ENCODE measurements around the gene TERT. TPM values are rescaled to one million over a fixed set of nuclear protein-coding genes. Genes with fewer than 3 reads are reported as not detected.
"Not testable (repeated sequence)": the region's sequence is repeated elsewhere in the genome, so short reads cannot be mapped to it uniquely, and the experiment has no call there.

The TERT gene
- total RNA-seq, 1 donor from 2014 or later, result 0.17 TPM

DNA sequence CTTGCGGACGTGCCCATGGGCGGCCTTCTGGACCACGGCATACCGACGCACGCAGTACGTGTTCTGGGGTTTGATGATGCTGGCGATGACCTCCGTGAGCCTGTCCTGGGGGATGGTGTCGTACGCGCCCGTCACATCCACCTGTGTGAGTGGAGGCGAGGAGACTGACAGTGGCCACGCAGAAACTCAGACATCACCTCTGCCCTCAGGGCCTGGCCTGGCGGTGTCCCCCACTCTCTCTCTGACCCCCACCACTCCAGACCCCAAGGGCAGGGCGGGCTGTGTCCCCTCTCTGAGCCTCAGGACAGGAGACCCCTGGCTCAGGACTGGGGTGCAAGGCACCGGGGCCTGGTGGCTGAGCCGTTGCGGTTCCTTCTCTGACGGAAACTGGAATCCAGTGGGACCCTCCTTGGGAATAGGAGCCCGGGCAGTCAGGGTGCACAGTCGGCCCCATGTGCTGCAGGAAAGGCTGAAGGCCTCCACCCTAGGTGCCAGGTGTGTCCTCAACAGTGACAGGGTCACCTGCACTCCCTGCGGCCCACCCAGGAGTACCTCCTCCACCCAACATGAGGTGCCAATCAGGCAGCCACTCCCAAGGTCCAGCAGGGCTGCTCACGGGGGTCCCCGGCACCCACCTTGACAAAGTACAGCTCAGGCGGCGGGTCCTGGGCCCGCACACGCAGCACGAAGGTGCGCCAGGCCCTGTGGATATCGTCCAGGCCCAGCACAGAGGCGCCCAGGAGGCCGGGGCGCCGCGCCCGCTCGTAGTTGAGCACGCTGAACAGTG lies 16.0 kb downstream of the TERT start:
- no peak for DNase-seq

DNA sequence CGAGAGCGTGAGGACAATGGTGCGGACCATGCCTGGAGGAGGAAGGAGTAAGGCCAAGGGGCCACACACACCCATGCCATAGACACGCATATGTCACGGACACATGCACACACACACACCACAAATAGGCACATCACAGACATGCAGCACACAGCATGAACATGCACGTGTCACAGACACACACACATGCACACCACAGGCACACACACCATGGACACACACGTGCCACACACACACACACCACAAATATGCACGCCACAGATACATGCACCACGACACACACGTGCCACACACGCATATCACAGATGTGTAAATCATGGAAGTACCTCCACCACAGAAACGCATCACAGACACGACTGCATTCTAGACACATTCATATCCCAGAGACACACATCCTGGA lies 16.7 kb downstream of the TERT start:
- DNase-seq, result no peak

DNA sequence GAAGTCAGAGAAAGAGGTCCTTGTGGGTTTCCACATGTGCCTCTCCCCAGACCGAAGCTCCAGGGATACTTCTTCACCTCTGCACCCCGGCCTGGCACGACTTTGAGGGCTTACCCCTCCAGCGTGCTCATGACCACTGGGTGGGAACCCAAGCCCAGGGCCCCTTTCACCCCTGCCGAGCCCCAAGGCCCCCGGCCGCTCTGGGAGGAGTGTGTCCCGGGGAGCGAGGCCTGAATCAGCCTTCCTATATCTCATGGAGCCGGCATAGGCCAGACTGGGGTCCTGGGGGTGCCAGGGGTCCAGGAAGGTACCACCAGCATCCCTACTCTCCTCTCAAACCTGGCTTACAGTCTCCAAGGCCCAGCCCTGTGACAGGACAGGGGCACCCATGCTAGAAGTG lies 17.1 kb downstream of the TERT start:
- no peak for DNase-seq

DNA sequence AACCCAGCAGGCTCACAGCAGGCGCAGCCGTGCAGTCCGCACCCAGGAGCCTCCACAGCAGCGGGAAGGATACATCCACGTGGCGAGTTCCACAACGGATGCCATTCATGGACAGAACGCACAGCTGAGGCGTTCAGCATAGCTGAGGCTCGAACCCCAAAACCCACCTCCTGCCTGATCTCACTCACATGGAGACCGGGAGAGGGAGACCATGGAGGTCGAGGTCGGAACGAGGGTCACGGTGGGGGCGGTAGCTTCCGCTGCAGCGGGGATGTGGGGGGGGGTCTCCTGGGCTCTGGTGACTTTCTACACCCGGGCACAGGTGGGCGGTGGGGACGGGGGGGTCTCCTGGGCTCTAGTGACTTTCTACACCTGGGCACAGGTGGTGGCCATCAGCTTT lies 17.5 kb downstream of the TERT start:
- DNase-seq, result no peak

DNA sequence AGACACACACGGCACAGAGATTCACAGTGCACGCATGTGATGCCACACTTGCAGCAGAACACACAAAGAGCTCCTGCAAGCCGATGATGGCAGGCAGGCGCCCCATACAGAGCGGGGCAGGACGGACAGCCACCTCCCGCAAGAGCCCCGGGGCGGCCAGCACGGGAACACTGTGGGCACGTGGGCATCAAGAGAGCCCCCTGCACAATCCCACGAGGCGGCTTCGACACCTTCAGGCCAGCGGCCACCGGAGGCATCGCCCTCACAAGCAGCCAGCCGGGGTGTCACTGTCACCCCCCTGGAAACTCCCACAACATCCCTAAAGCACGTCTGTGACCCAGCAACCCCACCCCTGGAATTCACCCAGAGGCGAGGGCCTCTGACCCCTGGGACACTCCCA lies 17.9 kb downstream of the TERT start:
- DNase-seq, result no peak

DNA sequence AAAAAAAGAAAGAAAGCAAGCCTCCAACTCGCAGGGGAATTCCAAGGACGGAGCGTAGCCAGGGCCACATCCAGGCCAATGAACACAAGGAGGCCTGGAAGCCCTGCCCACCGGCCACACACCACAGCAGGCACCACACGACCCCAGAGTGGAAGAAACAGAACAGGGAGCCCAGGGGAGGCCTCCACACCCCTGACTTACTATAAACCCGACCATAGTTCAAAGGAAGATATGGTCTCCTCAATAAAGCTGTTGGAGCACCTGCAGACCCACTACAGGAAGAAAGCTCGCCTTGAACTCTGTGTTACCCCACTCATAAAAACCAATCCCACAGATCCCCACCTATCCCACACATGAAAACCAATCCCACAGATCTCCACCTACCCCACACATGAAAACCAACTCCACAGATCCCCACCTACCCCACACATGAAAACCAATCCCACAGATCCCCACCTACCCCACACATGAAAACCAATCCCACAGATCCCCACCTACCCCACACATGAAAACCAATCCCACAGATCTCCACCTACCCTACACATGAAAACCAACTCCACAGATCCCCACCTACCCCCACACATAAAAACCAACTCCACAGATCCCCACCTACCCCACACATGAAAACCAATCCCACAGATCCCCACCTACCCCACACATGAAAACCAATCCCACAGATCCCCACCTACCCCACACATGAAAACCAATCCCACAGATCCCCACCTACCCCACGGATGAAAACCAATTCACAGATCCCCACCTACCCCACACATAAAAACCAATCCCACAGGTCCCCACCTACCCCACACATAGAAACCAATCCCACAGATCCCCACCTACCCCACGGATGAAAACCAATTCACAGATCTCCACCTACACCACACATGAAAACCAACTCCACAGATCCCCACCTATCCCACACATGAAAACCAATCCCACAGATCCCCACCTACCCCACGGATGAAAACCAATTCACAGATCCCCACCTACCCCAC lies 19.2 kb downstream of the TERT start:
- DNase-seq, result not testable (repeated sequence)

DNA sequence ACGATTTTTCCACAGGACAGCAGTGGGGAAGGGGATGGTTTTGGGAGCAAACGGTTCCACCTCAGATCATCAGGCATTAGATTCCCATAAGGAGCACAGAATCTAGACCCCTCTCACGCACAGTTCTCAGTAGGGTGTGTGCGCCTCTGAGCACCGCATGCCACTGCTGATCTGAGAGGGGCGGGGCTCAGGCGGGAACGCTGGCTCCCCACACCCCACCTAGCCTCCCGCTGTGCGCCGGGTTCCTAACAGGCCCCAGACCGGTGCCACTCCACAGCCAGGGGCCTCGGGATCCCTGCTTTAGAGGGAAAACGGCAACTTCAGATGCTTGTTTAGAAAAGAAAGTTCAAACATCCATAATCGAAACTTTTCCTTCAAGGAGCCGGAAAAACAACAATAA lies 20.4 kb downstream of the TERT start:
- DNase-seq, result no peak

DNA sequence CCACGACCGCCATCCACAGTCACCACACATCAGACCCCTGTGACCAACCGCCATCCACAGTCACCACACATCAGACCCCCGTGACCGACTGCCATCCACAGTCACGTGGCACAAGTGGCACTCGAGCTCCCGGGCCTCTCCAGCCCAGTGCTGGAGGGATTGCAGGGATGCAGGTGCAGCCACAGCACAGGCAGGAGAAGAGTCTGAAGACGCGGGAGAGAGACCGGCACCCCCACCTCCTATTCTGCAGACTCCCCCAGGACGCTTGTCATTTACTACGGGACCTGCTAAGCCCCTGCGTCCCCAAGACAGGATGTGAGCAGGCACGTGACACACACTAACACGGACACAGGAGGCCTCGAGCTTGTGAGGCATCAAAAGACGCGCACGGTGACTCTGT lies 21.1 kb downstream of the TERT start:
- DNase-seq, result no peak

DNA sequence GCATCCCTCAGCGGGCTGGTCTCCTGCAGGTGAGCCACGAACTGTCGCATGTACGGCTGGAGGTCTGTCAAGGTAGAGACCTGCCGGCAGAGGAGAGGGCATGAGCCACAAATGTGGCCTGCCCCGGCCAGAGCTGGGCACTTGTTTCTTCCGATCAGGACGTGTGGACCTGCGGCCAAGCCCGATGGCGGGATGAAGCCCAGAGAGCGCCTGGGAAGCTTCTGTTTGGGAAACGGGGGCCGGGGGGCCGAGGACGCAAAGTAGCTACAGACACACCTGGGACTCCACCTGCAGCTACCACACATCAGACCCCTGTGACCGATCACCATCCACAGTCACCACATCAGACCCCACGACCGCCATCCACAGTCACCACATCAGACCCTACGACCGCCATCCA lies 22.7 kb downstream of the TERT start:
- no peak for DNase-seq

DNA sequence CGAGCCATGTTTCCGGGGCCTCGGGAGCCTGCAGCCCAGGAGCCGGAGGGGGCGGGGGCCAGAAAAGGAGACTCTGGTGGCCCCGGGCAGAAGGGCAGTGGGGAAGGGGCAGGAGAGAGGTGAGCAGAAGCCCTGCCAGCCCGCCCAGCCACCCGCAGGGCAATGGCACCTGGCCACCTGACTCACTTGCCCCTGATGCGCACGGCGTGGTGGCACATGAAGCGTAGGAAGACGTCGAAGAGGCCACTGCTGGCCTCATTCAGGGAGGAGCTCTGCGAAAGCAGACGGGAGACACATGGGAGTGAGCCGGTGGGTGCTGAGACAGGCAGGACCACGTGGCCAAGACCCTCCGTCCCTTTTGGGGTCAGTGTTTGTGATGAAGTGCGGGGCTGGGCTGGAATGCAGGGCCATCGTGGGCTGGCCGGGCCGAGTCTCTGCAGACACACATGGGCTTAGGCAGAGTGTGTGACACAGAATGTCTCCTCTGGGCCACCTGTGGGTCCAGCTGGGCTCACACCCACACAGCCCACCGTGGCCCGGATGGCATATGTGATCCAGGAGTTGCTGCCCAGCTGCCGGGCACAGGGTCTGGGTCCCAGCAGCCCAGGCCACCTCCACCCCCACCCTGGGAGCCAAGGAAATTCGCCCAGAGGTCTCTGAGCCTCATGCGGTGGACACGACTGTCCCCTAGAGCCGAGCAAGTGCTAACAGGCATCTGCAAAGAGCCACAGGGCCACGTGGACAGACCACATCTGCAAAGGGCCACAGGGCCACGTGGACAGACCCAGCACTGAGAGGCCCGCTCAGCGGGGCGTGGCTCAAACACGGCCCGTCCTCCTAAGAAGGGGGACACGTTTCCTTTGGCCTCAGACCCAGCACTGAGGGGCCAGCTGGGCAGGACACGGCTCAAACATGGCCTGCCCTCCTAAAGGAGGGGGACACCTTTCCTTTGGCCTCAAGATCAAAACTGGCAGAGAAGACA lies 23.6 kb downstream of the TERT start:
- DNase-seq, result no peak

DNA sequence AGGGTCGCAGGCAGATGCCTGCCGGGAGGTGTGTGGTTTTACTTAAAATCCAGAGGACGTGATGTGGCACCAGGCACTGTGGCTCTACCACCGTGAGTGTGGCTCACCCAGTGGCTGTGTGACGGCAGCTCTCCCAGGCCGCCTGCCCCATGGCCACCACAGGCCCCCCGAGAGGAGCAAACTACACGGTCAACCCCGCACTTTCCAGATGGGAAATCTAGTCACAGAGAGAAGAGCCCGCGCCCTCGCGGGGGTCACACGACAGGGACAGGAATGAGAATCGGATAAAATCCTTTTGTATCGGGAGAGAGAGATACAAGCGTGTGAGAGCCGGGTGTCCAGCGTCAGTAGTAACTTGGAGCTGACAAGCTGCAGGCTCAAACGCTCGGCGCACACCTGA lies 24.4 kb downstream of the TERT start:
- DNase-seq, result no peak

DNA sequence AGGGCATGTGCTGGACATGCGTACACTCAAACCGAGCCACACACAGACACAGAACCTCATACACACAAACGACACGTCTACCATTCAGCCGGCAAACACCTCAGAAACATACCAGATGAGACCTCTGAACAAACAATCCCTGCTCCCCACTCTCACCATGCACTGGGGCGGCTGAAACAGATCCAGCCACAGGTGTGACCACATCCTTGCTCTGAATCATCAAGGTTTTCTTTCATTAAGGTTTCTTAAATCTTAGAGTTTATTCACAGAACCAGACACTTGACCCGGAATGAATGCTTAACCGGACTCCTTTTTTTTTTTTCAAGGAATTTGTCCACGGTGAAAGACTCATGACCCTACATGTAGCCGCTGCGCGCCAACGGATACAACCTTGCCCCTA lies 26.2 kb downstream of the TERT start:
- no peak for DNase-seq

DNA sequence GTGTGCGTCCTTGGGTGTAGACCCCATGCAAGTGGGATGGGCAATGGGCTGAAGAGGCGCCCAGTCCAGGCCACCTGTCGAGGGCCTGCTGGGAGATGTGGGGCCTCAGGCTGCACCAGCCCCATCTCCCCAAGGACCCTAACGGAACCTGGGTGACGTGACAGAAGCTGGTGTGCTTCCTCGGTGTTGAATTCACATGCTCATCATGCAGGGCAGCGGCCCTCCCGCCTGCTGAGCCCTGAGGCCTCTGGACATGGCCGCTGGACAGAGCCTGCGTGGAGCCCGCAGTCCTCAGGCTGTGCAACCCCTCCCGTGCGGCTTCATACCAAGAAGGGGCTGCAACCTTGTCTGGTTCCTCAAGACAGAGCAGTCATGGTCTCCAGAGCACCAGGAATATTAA lies 26.8 kb downstream of the TERT start:
- DNase-seq, result no peak

DNA sequence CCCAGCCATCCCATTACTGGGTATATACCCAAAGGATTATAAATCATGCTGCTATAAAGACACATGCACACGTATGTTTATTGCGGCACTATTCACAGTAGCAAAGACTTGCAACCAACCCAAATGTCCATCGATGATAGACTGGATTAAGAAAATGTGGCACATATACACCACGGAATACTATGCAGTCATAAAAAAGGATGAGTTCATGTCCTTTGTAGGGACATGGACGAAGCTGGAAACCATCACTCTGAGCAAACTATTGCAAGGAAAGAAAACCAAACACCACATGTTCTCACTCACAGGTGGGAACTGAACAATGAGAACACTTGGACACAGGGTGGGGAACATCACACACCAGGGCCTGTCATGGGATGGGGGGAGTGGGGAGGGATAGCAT lies 27.4 kb downstream of the TERT start:
- DNase-seq, result not testable (repeated sequence)

DNA sequence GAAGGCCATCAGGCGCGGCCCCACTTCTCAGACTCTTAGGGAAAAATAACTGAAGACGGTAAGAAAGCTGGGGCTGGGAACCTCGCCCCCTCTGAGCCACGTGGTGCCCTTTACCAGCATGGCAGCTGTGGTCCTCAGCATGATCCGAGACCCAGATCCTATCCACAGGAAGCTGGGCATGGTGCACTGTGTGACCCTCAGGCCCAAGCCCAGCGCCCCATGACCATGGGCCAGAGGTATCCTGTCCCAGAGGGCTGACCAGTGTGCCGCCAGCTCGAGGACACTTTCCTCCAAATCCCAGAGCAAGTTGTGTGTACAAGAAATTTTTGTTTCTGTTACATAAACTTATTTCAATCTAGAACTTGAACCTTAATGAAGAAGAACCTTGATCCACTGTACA lies 28.1 kb downstream of the TERT start:
- no peak for DNase-seq

DNA sequence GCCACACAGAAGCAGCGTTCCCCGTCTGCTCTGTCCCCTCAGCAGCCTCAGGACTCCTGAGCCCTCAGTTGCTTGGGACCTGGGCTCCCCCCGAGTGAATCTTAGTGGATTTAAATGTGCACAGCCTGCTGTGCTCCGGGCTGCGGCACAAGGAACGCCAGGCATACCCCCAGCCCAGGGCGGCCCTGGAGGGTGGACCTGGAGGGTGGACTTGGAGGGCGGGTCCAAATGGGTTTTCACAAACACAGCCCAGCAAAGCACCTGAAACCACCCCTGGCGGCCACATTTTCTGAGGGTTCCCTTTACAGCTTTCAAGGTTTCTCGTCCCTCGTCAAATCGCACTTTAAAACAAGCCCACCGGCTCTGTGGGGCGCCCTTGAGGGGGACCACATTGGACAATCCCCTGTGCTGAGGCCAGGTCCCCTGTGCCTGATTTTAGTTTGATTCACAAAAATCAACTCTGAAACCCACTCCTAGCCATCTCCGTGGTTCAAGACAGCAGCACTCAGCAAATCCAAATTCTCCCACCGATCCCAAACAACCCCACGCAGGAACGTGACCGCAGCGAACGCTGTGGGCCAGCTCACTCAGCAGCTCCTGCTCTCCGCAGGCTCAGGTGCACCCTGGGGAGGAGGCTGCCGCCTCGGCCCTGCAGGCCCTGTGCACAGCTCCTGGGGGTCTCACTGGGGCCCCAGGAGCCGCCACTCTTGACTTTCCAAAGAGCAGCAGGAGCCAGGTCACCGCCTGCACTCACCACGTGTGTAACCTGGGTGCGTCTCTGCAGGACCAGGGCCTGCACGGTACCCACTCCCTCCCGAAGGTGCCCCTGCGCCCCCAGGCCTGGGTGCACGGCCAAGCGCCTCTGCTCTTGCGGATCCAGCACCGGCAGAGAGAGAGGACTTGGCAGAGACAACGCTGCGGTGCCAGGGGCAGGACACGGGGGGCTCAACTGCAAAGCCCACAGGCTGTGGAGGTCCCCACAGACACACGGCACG lies 29.1 kb downstream of the TERT start:
- no peak for DNase-seq

DNA sequence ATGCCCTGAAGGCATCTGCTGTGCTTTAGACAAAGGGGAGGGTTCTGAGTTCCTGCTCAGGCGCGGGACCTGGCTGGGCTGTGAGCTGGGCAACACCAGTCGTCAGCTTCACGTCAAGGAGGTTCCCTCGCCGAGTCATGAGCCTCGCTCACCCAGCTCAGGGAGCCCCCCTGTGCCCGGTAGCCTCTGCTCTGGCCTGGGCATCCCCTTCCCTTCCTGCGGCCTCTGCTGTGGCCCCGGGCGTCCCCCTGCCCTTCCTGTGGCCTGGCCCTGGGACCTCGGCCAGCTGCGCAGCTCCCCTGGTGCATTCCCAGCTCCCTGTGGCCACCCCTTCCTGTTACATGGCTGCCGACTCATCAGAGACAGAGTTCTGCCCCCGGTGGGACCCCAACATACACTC lies 29.8 kb downstream of the TERT start:
- DNase-seq, result no peak

DNA sequence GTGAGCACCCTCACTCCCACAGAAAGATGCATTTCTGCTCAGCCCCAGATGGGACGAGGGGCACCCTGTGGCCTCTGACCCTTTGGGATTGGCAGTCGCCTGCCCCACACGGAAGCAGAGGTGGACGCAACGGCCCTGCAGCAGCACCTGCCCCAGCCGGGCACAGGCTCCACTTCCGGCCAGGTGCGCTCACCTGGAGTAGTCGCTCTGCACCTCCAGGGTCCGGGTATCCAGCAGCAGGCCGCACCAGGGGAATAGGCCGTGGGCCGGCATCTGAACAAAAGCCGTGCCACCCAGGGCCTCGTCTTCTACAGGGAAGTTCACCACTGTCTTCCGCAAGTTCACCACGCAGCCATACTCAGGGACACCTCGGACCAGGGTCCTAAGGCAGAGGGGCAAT lies 30.7 kb downstream of the TERT start:
- DNase-seq, result no peak

DNA sequence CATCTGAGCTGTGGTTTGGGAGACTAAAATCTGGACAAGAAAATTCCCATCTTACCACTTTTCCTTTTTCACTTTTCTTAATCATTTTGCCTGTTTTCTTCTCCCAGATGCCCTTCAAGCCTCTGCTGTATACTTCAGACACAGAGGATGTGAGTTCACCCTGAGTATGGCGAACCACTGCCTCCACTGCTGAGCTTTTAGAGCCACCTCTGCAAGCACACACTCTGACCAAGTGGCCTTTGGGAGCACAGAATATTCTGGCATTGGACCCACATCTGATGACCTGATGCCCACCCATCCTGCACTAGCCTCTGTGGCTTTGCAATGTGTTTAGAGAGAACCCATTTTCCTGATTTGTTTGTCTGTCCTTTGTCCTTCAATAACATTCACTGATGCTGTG lies 32.5 kb downstream of the TERT start:
- DNase-seq, result no peak

DNA sequence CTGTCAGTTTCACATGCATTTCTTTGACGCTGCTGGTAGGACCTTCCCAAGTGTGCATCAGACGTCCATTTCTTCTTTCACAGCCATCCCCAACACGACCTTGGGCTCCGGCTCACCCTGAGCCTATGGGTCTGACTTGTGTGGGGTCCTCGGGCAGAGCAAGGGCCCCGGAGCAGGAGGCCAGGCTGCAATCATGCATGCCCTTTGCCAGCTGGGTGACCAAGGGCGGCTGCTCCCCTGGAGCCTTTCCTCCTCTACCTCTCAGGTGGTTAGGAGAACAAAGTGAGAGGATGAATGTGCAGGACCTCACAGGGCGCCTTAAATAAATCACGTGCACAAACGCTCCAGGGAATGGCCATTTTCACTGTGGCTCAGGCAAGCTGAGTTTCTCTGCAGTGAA lies 33.2 kb downstream of the TERT start:
- DNase-seq, result no peak

DNA sequence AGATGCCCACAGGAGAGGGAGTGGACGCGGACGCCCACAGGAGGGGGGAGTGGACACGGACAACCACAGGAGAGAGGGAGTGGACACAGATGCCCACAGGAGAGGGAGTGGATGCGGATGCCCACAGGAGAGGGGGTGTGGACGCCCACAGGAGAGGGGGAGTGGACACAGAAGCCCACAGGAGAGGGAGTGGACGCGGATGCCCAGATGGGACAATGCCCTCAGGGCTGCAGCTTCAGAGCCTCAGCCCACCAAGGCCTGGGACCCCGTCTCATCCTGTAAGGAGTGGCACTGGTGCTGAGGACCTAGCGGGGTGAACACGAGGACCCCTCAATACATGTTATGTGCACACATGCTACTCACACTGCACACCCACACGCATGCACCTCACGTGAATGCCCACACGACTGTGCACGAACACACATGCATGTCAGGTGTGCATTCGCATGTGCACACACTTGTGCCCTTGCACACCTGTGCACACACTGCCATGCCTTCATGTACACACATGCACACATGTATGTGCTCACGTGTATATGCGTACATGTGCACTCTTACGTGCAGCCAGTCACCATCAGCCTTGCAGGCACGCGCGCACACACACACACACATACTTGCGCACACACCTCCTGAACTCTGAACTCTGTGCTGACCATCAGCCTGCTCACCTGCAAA lies 34.9 kb downstream of the TERT start:
- no peak for DNase-seq
